K562 (cell line): ENCODE data around the gene CFP. TPM values are rescaled to one million over a fixed set of nuclear protein-coding genes. Genes with fewer than 3 reads are reported as not detected.

Source experiments
- ARNT ChIP-seq, 2 experiments: fragments of 450-650 bp; IDR thresholded peaks; 2 replicates each; pipeline ENCODE4 v1.6.1; 2016; ENCODE audit warnings: mild to moderate bottlenecking in 1 of 2
- ATF7 ChIP-seq: fragments of 450-650 bp; IDR thresholded peaks from 2 replicates; pipeline ENCODE4 v1.7.1; 2014; ENCODE audit warnings: mild to moderate bottlenecking, moderate library complexity
- BCOR ChIP-seq: fragments of 450-650 bp; IDR thresholded peaks from 2 replicates; pipeline ENCODE4 v1.6.1; 2016
- CBFA2T2 ChIP-seq: fragments of 450-650 bp; conservative IDR thresholded peaks from 2 replicates; pipeline ENCODE4 v1.6.1; 2017; ENCODE audit warnings: mild to moderate bottlenecking
- CBFA2T3 ChIP-seq: fragments of 450-650 bp; IDR thresholded peaks from 2 replicates; pipeline ENCODE4 v1.6.1; 2017
- CHD2 ChIP-seq: IDR thresholded peaks from 2 replicates; pipeline ENCODE4 v1.6.1; 2011; ENCODE audit warnings: low read depth, low read length
- CXXC5 ChIP-seq: fragments of 250-450 bp; sonication (Bioruptor Pico); IDR thresholded peaks from 2 replicates; pipeline ENCODE4 v1.8.0; 2022; ENCODE audit warnings: inconsistent platforms, mild to moderate bottlenecking, moderate library complexity
- ETV5 ChIP-seq: sonication (generic); formaldehyde crosslinking; IDR thresholded peaks from 2 replicates; pipeline ENCODE4 v1.4.0; 2020; ENCODE audit warnings: low read depth, mild to moderate bottlenecking, missing genetic modification reagents
- FOSL1 ChIP-seq: fragments of 200-800 bp; sonication (Bioruptor generic); conservative IDR thresholded peaks from 2 replicates; pipeline ENCODE4 v1.6.1; 2016; ENCODE audit warnings: missing genetic modification characterization, missing compliant biosample characterization
- FOXK2 ChIP-seq, 2 experiments: fragments of 450-650 bp; IDR thresholded peaks in 1 of 2; conservative IDR thresholded peaks in 1 of 2; 2 replicates each; pipeline ENCODE4 v1.6.1; 2016; ENCODE audit warnings: low read depth in 2 of 2, mild to moderate bottlenecking in 1 of 2
- GATAD2A ChIP-seq: fragments of 450-650 bp; IDR thresholded peaks from 2 replicates; pipeline ENCODE4 v1.6.1; 2017
- HDAC3 ChIP-seq: fragments of 450-650 bp; IDR thresholded peaks from 2 replicates; pipeline ENCODE4 v1.6.1; 2018; ENCODE audit warnings: borderline replicate concordance, mild to moderate bottlenecking, moderate library complexity; ENCODE audit not compliant: partially characterized antibody
- LEF1 ChIP-seq: fragments of 450-650 bp; IDR thresholded peaks from 2 replicates; pipeline ENCODE4 v1.6.1; 2016; ENCODE audit warnings: mild to moderate bottlenecking
- MAFF ChIP-seq: IDR thresholded peaks from 2 replicates; pipeline ENCODE4 v1.6.1; 2012; ENCODE audit warnings: low read length, improper control_type of control experiment
- MEIS2 ChIP-seq: fragments of 450-650 bp; IDR thresholded peaks from 2 replicates; pipeline ENCODE4 v1.6.1; 2014; ENCODE audit warnings: mild to moderate bottlenecking; ENCODE audit not compliant: partially characterized antibody
- MTA2 ChIP-seq: fragments of 450-650 bp; IDR thresholded peaks from 2 replicates; pipeline ENCODE4 v1.6.1; 2016; ENCODE audit warnings: low read depth
- NFE2 ChIP-seq: IDR thresholded peaks from 2 replicates; pipeline ENCODE4 v1.6.1; 2014; ENCODE audit warnings: antibody characterized with exemption, low read depth
- PHF21A ChIP-seq: fragments of 450-650 bp; IDR thresholded peaks from 2 replicates; pipeline ENCODE4 v1.6.1; 2017; ENCODE audit warnings: low read depth, borderline replicate concordance
- PML ChIP-seq: IDR thresholded peaks from 2 replicates; pipeline ENCODE4 v1.6.1; 2012; ENCODE audit warnings: low read length, inconsistent platforms
- POLR2AphosphoS5 ChIP-seq: IDR thresholded peaks from 2 replicates; pipeline ENCODE4 v1.6.1; 2011; ENCODE audit warnings: mild to moderate bottlenecking, low read depth, low read length, moderate library complexity; ENCODE audit not compliant: control insufficient read depth, insufficient read depth
- RFX1 ChIP-seq: fragments of 450-650 bp; IDR thresholded peaks from 2 replicates; pipeline ENCODE4 v1.6.1; 2016; ENCODE audit warnings: mild to moderate bottlenecking, moderate library complexity
- SMAD4 ChIP-seq: fragments of 250-450 bp; sonication (Bioruptor Pico); conservative IDR thresholded peaks from 2 replicates; pipeline ENCODE4 v1.8.0; 2021; ENCODE audit warnings: inconsistent platforms, mild to moderate bottlenecking, moderate library complexity
- SMARCA4 ChIP-seq: fragments of 450-650 bp; IDR thresholded peaks from 2 replicates; pipeline ENCODE4 v1.6.1; 2016
- TAL1 ChIP-seq: fragments of 450-650 bp; IDR thresholded peaks from 2 replicates; pipeline ENCODE4 v1.6.1; 2016; ENCODE audit warnings: mild to moderate bottlenecking
- ZBED1 ChIP-seq: IDR thresholded peaks from 2 replicates; pipeline ENCODE4 v1.6.1; 2014
- ZEB2 ChIP-seq: fragments of 450-650 bp; IDR thresholded peaks from 2 replicates; pipeline ENCODE4 v1.6.1; 2016
- ZNF316 ChIP-seq: fragments of 450-650 bp; IDR thresholded peaks from 2 replicates; pipeline ENCODE4 v1.6.1; 2016
- polyA plus RNA-seq, 8 experiments: library from polyadenylated mRNA; depleted of rRNA in 4 of 8; stranded (reverse) in 5 of 8; unstranded in 3 of 8; fragments of >200 nt; fragmentation: Nextera tagmentation in 2 of 8; fragmentation: Illumina TruSeq in 1 of 8; extraction: Ambion mirVana in 2 of 8; extraction: Trizol in 1 of 8; gene quantifications; 2 replicates each; pipeline versions ENCODE4 v1.2.1 to v1.2.3, GENCODE V29; 2011 to 2014; ENCODE audit warnings: inconsistent platforms in 1 of 8, missing spikeins in 1 of 8
- total RNA-seq, 7 experiments: library from RNA; depleted of rRNA in 6 of 7; stranded (reverse); fragments of >200 nt in 6 of 7; fragmentation: Illumina TruSeq in 2 of 7; extraction: Trizol in 2 of 7; gene quantifications; 2 replicates each; pipeline versions ENCODE4 v1.2.1 to v1.2.3, GENCODE V29; 2011 to 2021; ENCODE audit warnings: low replicate concordance in 1 of 7
- TF ChIP-seq, protein P1 (sequence below): fragments of 450-650 bp; IDR thresholded peaks from 2 replicates; pipeline ENCODE4 v1.6.1; 2018; ENCODE audit not compliant: partially characterized antibody
- TF ChIP-seq, protein P2 (sequence below): sonication (generic); formaldehyde crosslinking; IDR thresholded peaks from 2 replicates; pipeline ENCODE4 v1.8.0; 2022; ENCODE audit warnings: missing genetic modification reagents, mild to moderate bottlenecking, moderate library complexity, borderline replicate concordance

The CFP gene
- total and polyA plus RNA-seq, 9 of the 15 experiments (the other 6 are each of a cell fraction or from before 2014, with no cell fraction given) = 0.18 to 2.0 (median 0.55) TPM

DNA sequence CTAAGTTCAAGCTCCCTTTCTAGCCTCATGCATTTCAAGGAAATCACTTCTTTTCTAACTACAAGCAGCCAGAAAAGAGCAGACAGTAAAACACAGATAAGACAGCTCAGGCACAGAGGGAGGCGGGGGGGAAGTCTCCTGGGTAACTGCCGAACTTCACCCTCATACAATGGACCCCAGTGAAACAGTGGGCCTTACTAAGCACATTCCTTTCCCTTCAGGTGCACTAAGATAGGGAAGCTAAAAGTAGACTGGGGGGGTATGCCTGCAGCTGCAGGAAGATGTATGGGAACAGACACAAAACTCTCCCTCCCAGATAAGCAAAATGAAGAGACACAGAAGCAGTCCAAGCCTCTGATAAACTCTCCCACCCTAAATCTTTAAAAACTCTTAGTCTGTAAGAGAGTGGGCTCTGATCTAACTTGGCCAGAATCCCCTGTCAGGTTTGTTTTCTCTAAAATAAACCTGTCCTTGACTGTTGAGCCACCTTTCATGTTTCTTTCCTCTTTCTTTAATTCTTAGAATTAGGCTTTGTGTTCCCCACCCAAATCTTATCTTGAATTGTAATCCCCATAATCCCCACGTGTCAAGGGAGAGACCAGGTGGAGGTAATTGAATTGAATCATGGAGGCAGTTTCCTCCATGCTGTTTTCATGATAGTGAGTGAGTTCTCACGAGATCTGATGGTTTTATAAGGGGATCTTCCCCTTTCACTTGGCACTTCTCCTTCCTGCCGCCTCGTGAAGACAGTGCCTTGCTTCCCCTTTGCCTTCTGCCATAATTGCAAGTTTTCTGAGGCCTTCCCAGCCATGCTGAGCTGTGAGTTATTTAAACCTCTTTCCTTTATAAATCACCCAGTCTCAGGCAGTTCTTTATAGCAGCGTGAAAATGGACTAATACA is 46.5 kb upstream of the CFP start (continued):
- TF ChIP-seq, protein P1, sequence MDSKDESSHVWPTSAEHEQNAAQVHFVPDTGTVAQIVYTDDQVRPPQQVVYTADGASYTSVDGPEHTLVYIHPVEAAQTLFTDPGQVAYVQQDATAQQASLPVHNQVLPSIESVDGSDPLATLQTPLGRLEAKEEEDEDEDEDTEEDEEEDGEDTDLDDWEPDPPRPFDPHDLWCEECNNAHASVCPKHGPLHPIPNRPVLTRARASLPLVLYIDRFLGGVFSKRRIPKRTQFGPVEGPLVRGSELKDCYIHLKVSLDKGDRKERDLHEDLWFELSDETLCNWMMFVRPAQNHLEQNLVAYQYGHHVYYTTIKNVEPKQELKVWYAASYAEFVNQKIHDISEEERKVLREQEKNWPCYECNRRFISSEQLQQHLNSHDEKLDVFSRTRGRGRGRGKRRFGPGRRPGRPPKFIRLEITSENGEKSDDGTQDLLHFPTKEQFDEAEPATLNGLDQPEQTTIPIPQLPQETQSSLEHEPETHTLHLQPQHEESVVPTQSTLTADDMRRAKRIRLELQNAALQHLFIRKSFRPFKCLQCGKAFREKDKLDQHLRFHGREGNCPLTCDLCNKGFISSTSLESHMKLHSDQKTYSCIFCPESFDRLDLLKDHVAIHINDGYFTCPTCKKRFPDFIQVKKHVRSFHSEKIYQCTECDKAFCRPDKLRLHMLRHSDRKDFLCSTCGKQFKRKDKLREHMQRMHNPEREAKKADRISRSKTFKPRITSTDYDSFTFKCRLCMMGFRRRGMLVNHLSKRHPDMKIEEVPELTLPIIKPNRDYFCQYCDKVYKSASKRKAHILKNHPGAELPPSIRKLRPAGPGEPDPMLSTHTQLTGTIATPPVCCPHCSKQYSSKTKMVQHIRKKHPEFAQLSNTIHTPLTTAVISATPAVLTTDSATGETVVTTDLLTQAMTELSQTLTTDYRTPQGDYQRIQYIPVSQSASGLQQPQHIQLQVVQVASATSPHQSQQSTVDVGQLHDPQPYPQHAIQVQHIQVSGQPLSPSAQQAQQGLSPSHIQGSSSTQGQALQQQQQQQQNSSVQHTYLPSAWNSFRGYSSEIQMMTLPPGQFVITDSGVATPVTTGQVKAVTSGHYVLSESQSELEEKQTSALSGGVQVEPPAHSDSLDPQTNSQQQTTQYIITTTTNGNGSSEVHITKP = peak; percentile 47
- TF ChIP-seq MEIS2 (peak; percentile 13), FOXK2 (conservative IDR thresholded peaks at IDR 0.05 in 1 of 2, IDR thresholded peaks at IDR 0.05 in 1 of 2; ENCODE audit: low read depth in 2 of 2) (peak in 1 of 2 experiments; percentile 9; a peak in 1 of 4 replicates), LEF1 (peak; percentile 57; the same call in 1 of the 2 replicates), RFX1 (peak; percentile 61), POLR2AphosphoS5 (peak; percentile 75), ARNT (IDR thresholded peaks at IDR 0.05) (peak; percentile 68 to 71; a peak in 1 of 4 replicates), FOSL1 (tag) (0 out of 2 replicates have a peak, but pooled peaks have one; percentile 43), HDAC3 (peak; percentile 90), SMARCA4 (peak; percentile 74), ZEB2 (peak; percentile 88), NFE2 (peak; percentile 88), MAFF (peak; percentile 62), PML (peak; percentile 47; the same call in 1 of the 2 replicates), CBFA2T2 (peak; percentile 98), CHD2 (peak; percentile 60; the same call in 1 of the 2 replicates), CXXC5 (CRISPR knock-in tag) (peak; percentile 52; the same call in 1 of the 2 replicates), PHF21A (peak; percentile 32; the same call in 1 of the 2 replicates), CBFA2T3 (peak; percentile 97), ZNF316 (peak; percentile 63), GATAD2A (peak; percentile 23; the same call in 1 of the 2 replicates), ZBED1 (peak; percentile 43; the same call in 1 of the 2 replicates), SMAD4 (CRISPR knock-in tag) (peak; percentile 95), ETV5 (CRISPR knock-in tag) (peak; percentile 82), MTA2 (peak; percentile 82), BCOR (peak; percentile 42; the same call in 1 of the 2 replicates), ATF7 (peak; percentile 45; the same call in 1 of the 2 replicates), TAL1 (peak; percentile 93)
- TF ChIP-seq, protein P2, sequence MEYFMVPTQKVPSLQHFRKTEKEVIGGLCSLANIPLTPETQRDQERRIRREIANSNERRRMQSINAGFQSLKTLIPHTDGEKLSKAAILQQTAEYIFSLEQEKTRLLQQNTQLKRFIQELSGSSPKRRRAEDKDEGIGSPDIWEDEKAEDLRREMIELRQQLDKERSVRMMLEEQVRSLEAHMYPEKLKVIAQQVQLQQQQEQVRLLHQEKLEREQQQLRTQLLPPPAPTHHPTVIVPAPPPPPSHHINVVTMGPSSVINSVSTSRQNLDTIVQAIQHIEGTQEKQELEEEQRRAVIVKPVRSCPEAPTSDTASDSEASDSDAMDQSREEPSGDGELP (CRISPR knock-in tag) = 0 out of 2 replicates have a peak, but pooled peaks have one; percentile 24
